ENCODE data around the gene RAB3GAP2.

Gene RAB3GAP2

DNA sequence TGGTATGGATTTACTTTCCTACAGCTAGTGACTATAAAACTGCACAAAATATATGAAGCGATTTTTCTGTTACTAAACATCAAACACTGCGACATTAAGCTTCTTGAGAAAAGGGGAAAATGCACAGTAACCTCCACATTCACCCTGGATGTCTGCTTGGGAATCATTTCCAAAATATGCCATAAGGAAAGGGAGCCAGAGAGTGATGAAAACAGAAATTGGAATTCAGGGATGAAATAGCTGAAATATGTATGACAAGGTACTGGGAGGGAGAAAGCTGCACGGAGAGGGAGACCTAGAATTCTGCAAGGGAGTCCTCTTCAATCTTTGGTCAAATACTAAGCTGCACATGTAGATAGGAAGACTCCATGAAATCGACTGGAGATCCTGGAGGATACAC lies 31.6 kb upstream of the RAB3GAP2 start:
- TF ChIP-seq, protein P1, sequence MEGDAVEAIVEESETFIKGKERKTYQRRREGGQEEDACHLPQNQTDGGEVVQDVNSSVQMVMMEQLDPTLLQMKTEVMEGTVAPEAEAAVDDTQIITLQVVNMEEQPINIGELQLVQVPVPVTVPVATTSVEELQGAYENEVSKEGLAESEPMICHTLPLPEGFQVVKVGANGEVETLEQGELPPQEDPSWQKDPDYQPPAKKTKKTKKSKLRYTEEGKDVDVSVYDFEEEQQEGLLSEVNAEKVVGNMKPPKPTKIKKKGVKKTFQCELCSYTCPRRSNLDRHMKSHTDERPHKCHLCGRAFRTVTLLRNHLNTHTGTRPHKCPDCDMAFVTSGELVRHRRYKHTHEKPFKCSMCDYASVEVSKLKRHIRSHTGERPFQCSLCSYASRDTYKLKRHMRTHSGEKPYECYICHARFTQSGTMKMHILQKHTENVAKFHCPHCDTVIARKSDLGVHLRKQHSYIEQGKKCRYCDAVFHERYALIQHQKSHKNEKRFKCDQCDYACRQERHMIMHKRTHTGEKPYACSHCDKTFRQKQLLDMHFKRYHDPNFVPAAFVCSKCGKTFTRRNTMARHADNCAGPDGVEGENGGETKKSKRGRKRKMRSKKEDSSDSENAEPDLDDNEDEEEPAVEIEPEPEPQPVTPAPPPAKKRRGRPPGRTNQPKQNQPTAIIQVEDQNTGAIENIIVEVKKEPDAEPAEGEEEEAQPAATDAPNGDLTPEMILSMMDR (IDR thresholded peaks at IDR 0.05; ENCODE audit: insufficient read depth, low read length, poor library complexity, severe bottlenecking), result no peak
- Histone ChIP-seq H3K4me3 (replicated peaks; ENCODE audit: low read depth, low read length) (no peak overlapping the region), H3K27me3 (replicated peaks; ENCODE audit: control insufficient read depth, insufficient read depth, low read length) (no peaks in the 10 kb centered on the region), H3K36me3 (ENCODE audit: control insufficient read depth, insufficient read depth, low read length) (no peaks in the 10 kb centered on the region)
- no peak for DNase-seq (ENCODE audit: extremely low read depth, insufficient read length)

DNA sequence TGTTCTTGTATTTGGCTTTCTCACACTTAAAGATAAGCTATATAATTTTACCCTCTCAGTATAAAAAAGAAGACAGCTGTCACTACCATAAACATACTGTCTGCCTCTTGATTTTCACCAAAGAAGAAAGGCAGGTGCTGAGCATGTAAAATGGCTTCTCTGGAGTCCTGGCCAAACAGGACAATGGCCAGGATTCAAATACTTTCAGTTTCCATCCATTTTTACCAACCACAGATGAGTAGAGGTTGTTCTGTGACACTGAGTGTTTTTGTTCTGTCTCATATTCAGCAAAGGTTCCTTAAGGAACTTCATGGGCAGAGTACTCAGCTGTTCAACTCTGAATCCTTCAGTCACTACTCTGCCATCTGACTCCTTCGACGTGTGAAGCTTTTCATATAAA lies 29.4 kb upstream of the RAB3GAP2 start:
- TF ChIP-seq, protein P1 (IDR thresholded peaks at IDR 0.05; ENCODE audit: insufficient read depth, low read length, poor library complexity, severe bottlenecking), result no peak
- H3K4me3 ChIP-seq (replicated peaks; ENCODE audit: low read depth, low read length), result no peak overlapping the region
- no peaks in the 10 kb centered on the region for H3K27me3 ChIP-seq (replicated peaks; ENCODE audit: control insufficient read depth, insufficient read depth, low read length)
- no peak for DNase-seq (ENCODE audit: extremely low read depth, insufficient read length)
- H3K36me3 ChIP-seq (ENCODE audit: control insufficient read depth, insufficient read depth, low read length), result no peaks in the 10 kb centered on the region

DNA sequence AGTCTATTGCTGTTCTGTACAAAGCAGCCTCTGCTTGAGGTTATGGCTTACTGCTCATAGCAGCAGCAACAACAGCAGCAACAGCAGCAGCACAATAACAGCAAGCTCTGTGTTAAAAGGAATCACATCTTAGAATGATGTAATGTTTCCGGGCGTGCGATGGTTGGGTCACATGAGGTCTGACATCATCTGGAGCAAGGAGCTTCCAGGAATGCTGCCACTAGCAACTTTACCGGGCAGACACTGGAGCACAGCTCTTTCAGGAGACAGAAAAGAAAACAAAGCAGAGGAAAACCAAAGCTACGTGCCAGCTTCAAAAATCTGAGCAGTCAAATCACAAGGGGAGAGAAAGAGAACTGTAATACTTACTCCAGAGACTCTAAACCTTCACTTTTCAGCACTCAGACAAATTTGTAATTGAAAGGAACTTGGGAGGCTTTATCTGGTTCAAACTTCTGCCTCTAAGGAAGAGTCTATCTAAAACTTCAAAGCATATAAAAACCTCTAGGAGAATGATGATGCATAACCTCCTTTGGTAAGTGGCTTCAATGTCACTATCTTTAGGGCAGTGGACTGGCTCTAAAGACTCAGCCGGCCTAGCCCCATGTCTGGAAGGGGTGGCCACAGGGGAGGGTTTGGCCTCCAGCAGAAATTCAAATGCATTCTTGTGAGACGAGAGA lies 28.3 kb upstream of the RAB3GAP2 start:
- TF ChIP-seq, protein P1 (IDR thresholded peaks at IDR 0.05; ENCODE audit: insufficient read depth, low read length, poor library complexity, severe bottlenecking), result no peak

DNA sequence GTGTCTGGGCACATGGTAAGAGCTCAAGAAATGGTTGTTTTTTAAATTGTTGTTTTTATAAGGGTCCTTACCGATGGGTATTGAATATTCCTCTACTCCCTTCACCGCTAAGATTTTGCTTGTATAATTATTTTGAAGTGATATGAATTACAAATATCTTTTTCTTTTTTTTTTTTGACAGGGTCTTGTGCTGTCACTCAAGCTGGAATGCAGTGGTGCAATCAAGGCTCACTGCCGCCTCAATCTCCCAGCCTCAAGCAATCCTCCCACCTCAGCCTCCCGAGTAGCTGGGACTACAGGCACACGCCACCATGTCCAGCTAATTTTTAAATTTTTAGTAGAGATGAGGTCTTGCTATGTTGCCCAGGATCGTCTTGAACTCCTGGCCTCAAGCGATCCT lies 27.1 kb upstream of the RAB3GAP2 start:
- Histone ChIP-seq H3K4me3 (replicated peaks; ENCODE audit: low read depth, low read length) (no peak overlapping the region), H3K36me3 (ENCODE audit: control insufficient read depth, insufficient read depth, low read length) (no peaks in the 10 kb centered on the region), H3K27me3 (replicated peaks; ENCODE audit: control insufficient read depth, insufficient read depth, low read length) (no peaks in the 10 kb centered on the region)
- DNase-seq (ENCODE audit: extremely low read depth, insufficient read length), result no peak
- TF ChIP-seq, protein P1 (IDR thresholded peaks at IDR 0.05; ENCODE audit: insufficient read depth, low read length, poor library complexity, severe bottlenecking), result no peak

More for the DNA sequence above, 28.3 kb upstream of the RAB3GAP2 start:
- H3K36me3 ChIP-seq (ENCODE audit: control insufficient read depth, insufficient read depth, low read length), result no peaks in the 10 kb centered on the region
- no peaks in the 10 kb centered on the region for H3K27me3 ChIP-seq (replicated peaks; ENCODE audit: control insufficient read depth, insufficient read depth, low read length)
- H3K4me3 ChIP-seq (replicated peaks; ENCODE audit: low read depth, low read length), result no peak overlapping the region
- no peak for DNase-seq (ENCODE audit: extremely low read depth, insufficient read length)

DNA sequence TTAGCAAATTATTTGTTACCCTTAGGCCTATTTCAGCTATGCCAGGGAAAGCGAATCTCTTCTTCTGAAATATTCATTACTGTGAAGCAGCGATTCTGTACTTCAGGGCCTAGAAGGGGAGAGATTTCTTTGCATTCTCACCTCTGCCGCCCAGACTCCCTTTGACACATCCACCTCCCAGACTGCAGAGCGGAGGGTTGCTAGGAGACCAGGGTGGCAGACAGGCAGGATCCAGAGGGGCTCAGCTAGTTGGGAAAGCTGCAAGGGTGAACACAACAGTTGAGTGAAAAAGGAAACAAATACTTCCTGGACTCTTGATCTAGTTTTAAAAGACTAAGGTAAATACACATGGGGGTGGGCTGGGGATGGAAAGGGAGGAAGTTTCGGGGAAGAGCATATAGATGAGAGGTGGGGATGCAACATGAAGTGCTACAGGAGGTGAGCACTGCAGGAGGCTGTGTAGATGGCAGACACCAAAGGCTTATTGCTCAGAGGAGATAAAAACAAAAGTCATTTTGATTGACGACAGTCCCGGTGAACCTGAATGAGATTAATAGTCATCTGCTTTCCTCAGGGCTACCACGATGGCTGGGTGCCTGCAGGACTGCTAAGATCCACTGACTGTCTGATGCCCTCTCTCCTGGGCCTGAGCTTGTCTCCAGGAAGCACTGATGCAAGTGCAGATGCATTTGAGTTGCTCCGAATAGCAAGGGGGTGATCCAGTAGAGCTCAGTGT lies 26.4 kb upstream of the RAB3GAP2 start:
- H3K4me3 ChIP-seq (replicated peaks; ENCODE audit: low read depth, low read length), result no peak overlapping the region
- DNase-seq (ENCODE audit: extremely low read depth, insufficient read length), result no peak
- no peaks in the 10 kb centered on the region for H3K36me3 ChIP-seq (ENCODE audit: control insufficient read depth, insufficient read depth, low read length)
- no peaks in the 10 kb centered on the region for H3K27me3 ChIP-seq (replicated peaks; ENCODE audit: control insufficient read depth, insufficient read depth, low read length)
- TF ChIP-seq, protein P1 (IDR thresholded peaks at IDR 0.05; ENCODE audit: insufficient read depth, low read length, poor library complexity, severe bottlenecking), result no peak
